ENCODE data around the gene ZNF189. TPM values are rescaled to one million over a fixed set of nuclear protein-coding genes. Genes with fewer than 3 reads are reported as not detected.

Gene ZNF189
- total RNA-seq, 1 donor from 2014 or later: 31.0 TPM

GRCh38 chr9:101387871-101388506 is 10.7 kb upstream of the ZNF189 start:
- DNase-seq (ENCODE audit: low spot score): no peak
- Mint-ChIP-seq H3K4me3 (ENCODE audit: unreplicated experiment) (no peak overlapping the region), H3K4me1 (ENCODE audit: unreplicated experiment) (peaks cover 3% of the 10 kb centered on the region), H3K27me3 (ENCODE audit: unreplicated experiment) (no peaks in the 10 kb centered on the region), H3K27ac (ENCODE audit: unreplicated experiment) (peak overlapping the region; percentile 50), H3K9me3 (ENCODE audit: unreplicated experiment) (peaks cover 8% of the 10 kb centered on the region), H3K36me3 (ENCODE audit: low read depth, unreplicated experiment) (peaks cover 21% of the 10 kb centered on the region)
- TF ChIP-seq CTCF (IDR thresholded peaks at IDR 0.05; ENCODE audit: unreplicated experiment): peak; percentile 48

GRCh38 chr9:101388507-101388993 is 10.1 kb upstream of the ZNF189 start:
- H3K27me3 Mint-ChIP-seq (ENCODE audit: unreplicated experiment): no peaks in the 10 kb centered on the region
- no peak for TF ChIP-seq CTCF (IDR thresholded peaks at IDR 0.05; ENCODE audit: unreplicated experiment)
- peaks cover 22% of the 10 kb centered on the region for H3K36me3 Mint-ChIP-seq (ENCODE audit: low read depth, unreplicated experiment)
- peaks cover 3% of the 10 kb centered on the region for H3K4me1 Mint-ChIP-seq (ENCODE audit: unreplicated experiment)
- H3K4me3 Mint-ChIP-seq (ENCODE audit: unreplicated experiment): no peak overlapping the region
- H3K27ac Mint-ChIP-seq (ENCODE audit: unreplicated experiment): no peak overlapping the region
- no peak for DNase-seq (ENCODE audit: low spot score)
- peaks cover 8% of the 10 kb centered on the region for H3K9me3 Mint-ChIP-seq (ENCODE audit: unreplicated experiment)

- Mint-ChIP-seq H3K4me1 (ENCODE audit: unreplicated experiment) (peaks cover 13% of the 10 kb centered on the region), H3K9me3 (ENCODE audit: unreplicated experiment) (peaks cover 4% of the 10 kb centered on the region), H3K36me3 (ENCODE audit: low read depth, unreplicated experiment) (peaks cover 25% of the 10 kb centered on the region), H3K27ac (ENCODE audit: unreplicated experiment) (no peak overlapping the region), H3K27me3 (ENCODE audit: unreplicated experiment) (peaks cover 3% of the 10 kb centered on the region), H3K4me3 (ENCODE audit: unreplicated experiment) (no peak overlapping the region)
- no peak for TF ChIP-seq CTCF (IDR thresholded peaks at IDR 0.05; ENCODE audit: unreplicated experiment)
- no peak for DNase-seq (ENCODE audit: low spot score)
Measured at GRCh38 chr9:101393135-101393534, 5.5 kb upstream of the ZNF189 start.

GRCh38 chr9:101394687-101395086 is 4.0 kb upstream of the ZNF189 start:
- Mint-ChIP-seq H3K4me1 (ENCODE audit: unreplicated experiment) (peaks cover 15% of the 10 kb centered on the region), H3K27me3 (ENCODE audit: unreplicated experiment) (peaks cover 3% of the 10 kb centered on the region), H3K27ac (ENCODE audit: unreplicated experiment) (no peak overlapping the region), H3K9me3 (ENCODE audit: unreplicated experiment) (peaks cover 4% of the 10 kb centered on the region), H3K36me3 (ENCODE audit: low read depth, unreplicated experiment) (peaks cover 25% of the 10 kb centered on the region), H3K4me3 (ENCODE audit: unreplicated experiment) (no peak overlapping the region)
- no peak for TF ChIP-seq CTCF (IDR thresholded peaks at IDR 0.05; ENCODE audit: unreplicated experiment)
- DNase-seq (ENCODE audit: low spot score): no peak

- peak overlapping the region; percentile 99 for H3K4me3 Mint-ChIP-seq (ENCODE audit: unreplicated experiment)
- no peak for DNase-seq (ENCODE audit: low spot score)
- TF ChIP-seq CTCF (IDR thresholded peaks at IDR 0.05; ENCODE audit: unreplicated experiment): no peak
- H3K27ac Mint-ChIP-seq (ENCODE audit: unreplicated experiment): peak overlapping the region; percentile 99
- peaks cover 7% of the 10 kb centered on the region for H3K27me3 Mint-ChIP-seq (ENCODE audit: unreplicated experiment)
- peaks cover 4% of the 10 kb centered on the region for H3K9me3 Mint-ChIP-seq (ENCODE audit: unreplicated experiment)
- H3K36me3 Mint-ChIP-seq (ENCODE audit: low read depth, unreplicated experiment): peaks cover 41% of the 10 kb centered on the region
- H3K4me1 Mint-ChIP-seq (ENCODE audit: unreplicated experiment): peaks cover 36% of the 10 kb centered on the region
Measured at GRCh38 chr9:101397746-101398067, 944 bp upstream of the ZNF189 start.

All from endothelial cell (in vitro differentiated cells).